Mucosa of rectum (tissue), 2 donors: Measurements from ENCODE around the gene ALDH1A2.
"Not testable (repeated sequence)": the region's sequence is repeated elsewhere in the genome, so short reads cannot be mapped to it uniquely, and the experiment has no call there.

Experiments
- H3K27ac ChIP-seq, 2 donors: one replicate each; pipeline ENCODE4 v1.7.0; 2013; ENCODE audit warnings: inconsistent platforms in 2 of 2, low read depth in 2 of 2, low read length in 2 of 2
- H3K27me3 ChIP-seq, 2 donors: one replicate each; pipeline ENCODE4 v1.7.0; 2013; ENCODE audit warnings: low read length in 2 of 2; ENCODE audit not compliant: control insufficient read depth in 2 of 2, insufficient read depth in 2 of 2
- H3K36me3 ChIP-seq, 2 donors: one replicate each; pipeline ENCODE4 v1.7.0; 2013; ENCODE audit warnings: low read length in 2 of 2; ENCODE audit not compliant: control insufficient read depth in 2 of 2, insufficient read depth in 2 of 2
- H3K4me1 ChIP-seq, 2 donors: one replicate each; pipeline ENCODE4 v1.7.0; 2013; ENCODE audit warnings: low read length in 2 of 2, mild to moderate bottlenecking in 1 of 2; ENCODE audit not compliant: control insufficient read depth in 2 of 2, insufficient read depth in 2 of 2
- H3K4me3 ChIP-seq, 2 donors: one replicate each; pipeline ENCODE4 v1.7.0; 2013; ENCODE audit warnings: low read length in 2 of 2
- H3K9ac ChIP-seq, 2 donors: one replicate each; pipeline ENCODE4 v1.7.0; 2013; ENCODE audit warnings: low read length in 2 of 2, low read depth in 1 of 2, mild to moderate bottlenecking in 1 of 2
- H3K9me3 ChIP-seq, 2 donors: one replicate each; pipeline ENCODE4 v1.7.0; 2013; ENCODE audit warnings: low read length in 2 of 2; ENCODE audit not compliant: control insufficient read depth in 2 of 2
- donor health status: healthy.
- donor health status: Normal muscosa, but diverticular disease.

The ALDH1A2 gene

GRCh38 chr15:58010983-58011382 lies 54.5 kb downstream of the ALDH1A2 start:
- no peaks in the 10 kb centered on the region for H3K9me3 ChIP-seq
- H3K27me3 ChIP-seq = no peaks in the 10 kb centered on the region
- no peak overlapping the region for H3K9ac ChIP-seq
- no peak overlapping the region for H3K27ac ChIP-seq
- no peak overlapping the region for H3K4me3 ChIP-seq
- no peaks in the 10 kb centered on the region for H3K4me1 ChIP-seq
- no peaks in the 10 kb centered on the region for H3K36me3 ChIP-seq

DNA sequence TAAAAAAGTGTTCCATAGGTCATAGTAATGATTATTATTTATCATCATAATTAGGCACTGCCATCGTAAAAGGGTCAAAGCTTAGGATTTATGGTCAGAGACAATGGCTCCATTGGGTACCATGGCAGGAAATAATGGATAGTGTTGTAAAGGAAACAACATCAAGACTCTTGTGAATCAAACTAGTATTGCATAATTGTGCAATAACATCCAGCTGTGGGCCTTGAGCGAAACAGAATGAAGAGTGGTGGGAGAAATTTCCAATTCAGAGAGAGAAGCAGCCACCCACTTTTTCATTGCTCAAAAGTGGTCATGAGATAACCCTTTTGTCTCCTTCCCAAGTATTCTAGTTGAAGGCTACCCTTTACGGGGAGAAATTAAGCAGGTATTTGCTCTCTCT lies 61.7 kb downstream of the ALDH1A2 start:
- Histone ChIP-seq H3K4me3 (no peak overlapping the region), H3K27ac (no peak overlapping the region), H3K9me3 (no peaks in the 10 kb centered on the region), H3K36me3 (no peaks in the 10 kb centered on the region), H3K4me1 (no peaks in the 10 kb centered on the region), H3K9ac (no peak overlapping the region), H3K27me3 (no peaks in the 10 kb centered on the region)

DNA sequence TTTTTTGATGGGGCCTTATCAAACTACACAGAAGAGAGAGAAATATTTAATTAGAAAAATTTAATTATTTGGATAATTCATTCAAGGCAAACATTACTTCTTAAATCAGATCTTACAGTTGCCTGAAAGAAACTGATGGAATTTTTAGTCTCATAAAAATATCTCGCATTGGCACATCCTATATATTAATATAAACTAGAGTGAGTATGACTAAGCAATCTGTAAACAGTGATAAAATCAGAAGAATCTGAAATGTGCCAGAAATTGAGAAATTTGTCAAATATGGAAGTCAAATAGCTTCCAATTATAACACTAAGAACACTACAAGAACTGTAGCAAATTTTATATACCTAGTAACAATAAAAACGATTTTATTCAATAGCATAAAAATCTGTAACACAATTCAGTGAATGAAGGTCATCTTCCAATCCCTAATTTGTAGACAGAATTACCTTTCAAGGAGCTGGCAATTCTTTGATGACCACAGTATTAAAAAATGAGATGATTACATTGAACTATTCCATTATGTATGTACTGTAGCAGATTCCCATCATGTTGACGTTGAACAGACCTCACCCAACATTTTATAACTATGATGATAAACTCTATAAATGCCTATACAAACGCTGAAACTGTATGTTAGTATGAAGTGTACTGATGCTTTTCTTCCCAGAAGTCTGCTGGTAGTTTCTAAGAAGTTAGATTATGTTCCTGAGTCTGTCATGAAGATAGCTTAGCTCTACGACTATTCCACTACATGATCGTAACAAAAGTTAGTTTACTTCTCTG lies 63.0 kb downstream of the ALDH1A2 start:
- Histone ChIP-seq H3K4me3 (no peak overlapping the region), H3K9me3 (no peaks in the 10 kb centered on the region), H3K4me1 (no peaks in the 10 kb centered on the region), H3K27me3 (no peaks in the 10 kb centered on the region), H3K9ac (no peak overlapping the region), H3K36me3 (no peaks in the 10 kb centered on the region), H3K27ac (no peak overlapping the region)

GRCh38 chr15:57999699-58000098 lies 65.8 kb downstream of the ALDH1A2 start:
- H3K9ac ChIP-seq = not testable (repeated sequence)

GRCh38 chr15:57996561-57996960 lies 69.0 kb downstream of the ALDH1A2 start:
- no peaks in the 10 kb centered on the region for H3K4me1 ChIP-seq
- H3K9me3 ChIP-seq = no peaks in the 10 kb centered on the region
- no peak overlapping the region for H3K4me3 ChIP-seq
- H3K27ac ChIP-seq = no peak overlapping the region
- no peaks in the 10 kb centered on the region for H3K27me3 ChIP-seq
- H3K9ac ChIP-seq = no peak overlapping the region
- no peaks in the 10 kb centered on the region for H3K36me3 ChIP-seq

More at GRCh38 chr15:57999699-58000098, 65.8 kb downstream of the ALDH1A2 start:
- H3K9me3 ChIP-seq, H3K27me3 ChIP-seq, H3K4me1 ChIP-seq, H3K27ac ChIP-seq, H3K4me3 ChIP-seq, H3K36me3 ChIP-seq: not testable (repeated sequence)

DNA sequence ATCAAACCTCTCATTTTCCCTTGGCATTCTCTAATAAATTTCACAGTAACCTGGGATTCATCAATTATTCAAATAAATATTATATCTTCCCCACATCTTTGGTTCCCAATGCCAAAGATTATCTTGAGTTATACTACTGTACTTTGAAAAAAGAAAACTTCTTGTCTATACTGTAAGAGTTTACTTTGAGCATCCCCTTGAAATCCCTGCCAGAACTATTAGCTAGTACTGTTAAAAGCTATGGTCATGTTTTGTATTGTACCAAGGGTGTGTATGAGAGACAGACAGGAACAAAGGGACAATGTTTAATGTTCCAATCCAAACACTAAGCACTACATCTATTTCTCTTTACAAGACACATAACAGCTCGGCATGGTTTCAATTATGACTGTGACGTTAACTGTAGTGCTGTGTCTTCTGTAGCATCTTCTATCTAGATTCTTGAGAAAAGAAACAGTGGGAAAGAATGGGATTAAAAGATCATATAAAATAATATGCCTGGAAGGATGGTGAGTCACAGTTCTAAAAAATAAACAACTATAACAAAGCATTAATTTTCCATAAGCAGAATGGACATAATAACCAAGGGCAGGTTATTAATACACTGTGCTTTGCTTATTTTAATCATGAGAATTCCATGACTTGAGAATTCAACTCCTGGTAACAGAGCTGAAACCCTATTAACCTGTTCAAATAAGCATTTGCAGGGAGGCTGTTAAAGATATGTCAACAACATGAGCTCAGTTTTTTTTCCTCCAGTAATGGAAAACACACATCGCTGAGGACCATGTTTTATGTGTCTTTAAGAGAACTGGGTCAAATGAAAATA lies 71.1 kb downstream of the ALDH1A2 start:
- no peaks in the 10 kb centered on the region for H3K36me3 ChIP-seq
- no peaks in the 10 kb centered on the region for H3K4me1 ChIP-seq
- no peak overlapping the region for H3K4me3 ChIP-seq
- H3K9ac ChIP-seq = no peak overlapping the region
- no peak overlapping the region for H3K27ac ChIP-seq
- no peaks in the 10 kb centered on the region for H3K9me3 ChIP-seq
- no peaks in the 10 kb centered on the region for H3K27me3 ChIP-seq

DNA sequence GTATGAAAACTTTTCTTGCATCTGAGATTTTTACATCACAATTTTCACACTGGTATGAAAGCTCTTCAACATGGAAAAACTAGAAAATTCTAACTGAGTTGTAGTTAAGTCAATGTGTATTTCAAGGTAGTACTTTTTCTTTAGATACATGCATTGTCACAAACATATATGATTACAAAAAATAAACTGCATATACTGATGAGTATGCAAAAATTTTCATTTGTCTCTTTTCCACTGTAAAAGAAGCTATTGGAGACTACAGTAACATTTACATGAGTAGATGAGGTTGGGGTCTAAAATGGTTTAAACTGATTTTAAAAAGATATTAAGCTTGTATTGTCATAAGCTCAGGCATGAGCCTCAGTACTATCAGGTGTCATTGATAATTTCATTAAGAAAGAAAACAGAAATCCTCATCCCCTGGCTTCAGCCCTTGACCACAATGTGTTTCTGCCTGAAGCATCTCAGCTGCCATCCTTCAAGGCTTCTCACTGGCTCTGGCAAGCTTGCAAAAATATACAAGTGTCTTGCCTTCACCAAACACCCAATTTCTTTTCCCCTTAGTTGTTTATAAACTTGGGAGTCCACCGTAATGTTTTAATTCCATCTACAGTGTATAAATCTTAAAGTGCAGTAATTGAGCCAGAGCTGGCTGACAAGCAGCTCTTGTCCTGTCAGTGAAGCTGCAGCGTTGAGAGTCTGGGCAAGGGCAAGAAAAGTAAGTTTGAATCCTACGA lies 71.9 kb downstream of the ALDH1A2 start:
- no peaks in the 10 kb centered on the region for H3K27me3 ChIP-seq
- H3K4me3 ChIP-seq = no peak overlapping the region
- no peaks in the 10 kb centered on the region for H3K9me3 ChIP-seq
- H3K27ac ChIP-seq = no peak overlapping the region
- no peak overlapping the region for H3K9ac ChIP-seq
- no peaks in the 10 kb centered on the region for H3K36me3 ChIP-seq
- H3K4me1 ChIP-seq = no peaks in the 10 kb centered on the region

DNA sequence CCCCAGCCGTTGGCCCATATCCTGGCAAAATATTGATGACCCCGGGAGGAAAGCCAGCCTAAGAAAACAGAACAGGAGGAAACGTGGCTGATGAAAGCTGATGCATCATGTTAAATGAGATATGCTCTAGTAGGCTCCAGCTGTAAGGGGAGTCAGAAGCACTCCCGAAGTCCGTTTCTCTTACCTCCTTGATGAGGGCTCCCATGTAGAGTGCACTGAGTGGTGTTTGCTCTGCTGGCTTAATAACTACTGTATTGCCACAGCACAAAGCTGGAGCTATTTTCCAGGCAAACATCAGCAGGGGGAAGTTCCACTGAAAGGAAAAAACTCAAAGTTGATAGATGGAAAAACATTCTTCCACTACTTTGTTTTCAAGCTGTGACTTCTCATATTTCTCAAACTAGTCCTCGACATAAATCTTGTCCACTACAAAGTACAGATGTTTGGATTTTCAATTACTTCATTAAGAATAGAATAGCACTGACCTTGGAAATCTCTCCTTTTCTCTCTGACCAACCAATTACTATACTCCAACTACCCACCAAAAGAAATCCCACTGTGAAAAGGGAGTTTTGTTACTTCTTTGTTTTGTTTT lies 72.7 kb downstream of the ALDH1A2 start:
- H3K27ac ChIP-seq = no peak overlapping the region
- H3K4me1 ChIP-seq = no peaks in the 10 kb centered on the region
- no peaks in the 10 kb centered on the region for H3K27me3 ChIP-seq
- no peak overlapping the region for H3K9ac ChIP-seq
- H3K4me3 ChIP-seq = no peak overlapping the region
- H3K36me3 ChIP-seq = no peaks in the 10 kb centered on the region
- no peaks in the 10 kb centered on the region for H3K9me3 ChIP-seq

DNA sequence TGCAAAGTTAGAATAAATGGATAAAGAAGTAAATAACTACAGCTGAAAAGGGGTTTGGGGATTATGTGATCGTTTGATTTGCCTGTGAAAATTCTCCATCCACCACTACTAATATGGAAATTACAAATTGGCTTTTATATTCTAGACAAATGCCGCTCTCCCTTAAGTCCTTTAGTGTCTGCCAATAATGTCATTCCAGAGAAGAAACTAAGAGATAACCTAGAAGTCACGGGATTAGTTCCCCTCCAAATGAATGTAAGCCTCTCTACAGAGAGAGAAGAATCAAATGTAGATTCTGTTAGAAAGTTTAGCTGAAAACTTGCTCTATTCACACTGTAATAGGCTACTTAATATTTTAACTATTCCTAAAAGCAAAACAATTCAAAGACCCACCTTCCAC lies 92.0 kb downstream of the ALDH1A2 start:
- H3K4me3 ChIP-seq = no peak overlapping the region
- H3K9ac ChIP-seq = no peak overlapping the region
- H3K4me1 ChIP-seq = no peaks in the 10 kb centered on the region
- no peak overlapping the region for H3K27ac ChIP-seq
- no peaks in the 10 kb centered on the region for H3K9me3 ChIP-seq
- H3K27me3 ChIP-seq = no peaks in the 10 kb centered on the region
- H3K36me3 ChIP-seq = no peaks in the 10 kb centered on the region
